ENCODE measurements around the gene ABHD16B. TPM values are rescaled to one million over a fixed set of nuclear protein-coding genes. Genes with fewer than 3 reads are reported as not detected.

ABHD16B gene
- total and polyA plus RNA-seq, 2 of the 13 experiments (the other 11 are each of a cell fraction or from before 2014, with no cell fraction given) = not detected

DNA sequence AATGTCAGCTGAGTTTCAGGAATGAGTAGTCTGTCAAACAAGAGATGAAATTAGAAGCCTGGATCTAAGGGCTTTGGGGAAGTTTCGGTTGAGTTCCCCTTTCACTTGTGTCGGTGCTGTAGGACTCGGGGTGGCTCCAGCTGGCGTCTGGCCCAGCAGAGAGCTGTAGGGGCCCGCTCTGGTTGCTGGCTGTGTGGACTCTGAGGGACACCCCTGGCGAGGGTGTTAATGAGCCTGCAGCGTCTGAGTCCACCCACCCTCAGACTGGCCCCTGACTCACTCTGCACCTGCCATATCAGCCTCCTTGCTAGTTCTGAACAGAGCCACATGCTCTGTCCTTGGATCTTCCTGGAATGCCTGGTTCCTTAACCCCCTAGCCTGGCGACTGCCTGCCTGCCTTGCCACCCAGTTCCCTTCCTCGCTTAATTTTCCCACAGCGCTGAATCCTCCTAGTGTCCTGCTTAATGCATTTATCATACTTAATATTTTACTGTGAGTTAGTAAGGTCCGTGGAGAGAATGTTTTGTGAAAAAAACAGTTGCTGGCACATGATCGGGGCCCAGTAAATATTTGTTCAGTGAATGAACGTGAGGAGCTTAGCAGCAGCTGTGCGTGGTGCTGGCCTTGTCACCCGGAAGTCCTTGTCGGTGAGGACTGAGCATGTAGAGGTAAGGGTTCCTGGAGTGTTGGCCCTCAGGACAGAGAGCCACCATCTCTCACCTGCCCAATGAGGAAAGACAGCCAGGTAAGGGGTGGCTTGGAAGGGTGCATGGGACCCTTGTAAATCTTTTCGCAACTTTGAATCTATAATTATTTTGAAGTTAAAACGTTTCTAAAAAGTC lies 35.2 kb downstream of the ABHD16B start (continued):
- TF ChIP-seq, protein P1, sequence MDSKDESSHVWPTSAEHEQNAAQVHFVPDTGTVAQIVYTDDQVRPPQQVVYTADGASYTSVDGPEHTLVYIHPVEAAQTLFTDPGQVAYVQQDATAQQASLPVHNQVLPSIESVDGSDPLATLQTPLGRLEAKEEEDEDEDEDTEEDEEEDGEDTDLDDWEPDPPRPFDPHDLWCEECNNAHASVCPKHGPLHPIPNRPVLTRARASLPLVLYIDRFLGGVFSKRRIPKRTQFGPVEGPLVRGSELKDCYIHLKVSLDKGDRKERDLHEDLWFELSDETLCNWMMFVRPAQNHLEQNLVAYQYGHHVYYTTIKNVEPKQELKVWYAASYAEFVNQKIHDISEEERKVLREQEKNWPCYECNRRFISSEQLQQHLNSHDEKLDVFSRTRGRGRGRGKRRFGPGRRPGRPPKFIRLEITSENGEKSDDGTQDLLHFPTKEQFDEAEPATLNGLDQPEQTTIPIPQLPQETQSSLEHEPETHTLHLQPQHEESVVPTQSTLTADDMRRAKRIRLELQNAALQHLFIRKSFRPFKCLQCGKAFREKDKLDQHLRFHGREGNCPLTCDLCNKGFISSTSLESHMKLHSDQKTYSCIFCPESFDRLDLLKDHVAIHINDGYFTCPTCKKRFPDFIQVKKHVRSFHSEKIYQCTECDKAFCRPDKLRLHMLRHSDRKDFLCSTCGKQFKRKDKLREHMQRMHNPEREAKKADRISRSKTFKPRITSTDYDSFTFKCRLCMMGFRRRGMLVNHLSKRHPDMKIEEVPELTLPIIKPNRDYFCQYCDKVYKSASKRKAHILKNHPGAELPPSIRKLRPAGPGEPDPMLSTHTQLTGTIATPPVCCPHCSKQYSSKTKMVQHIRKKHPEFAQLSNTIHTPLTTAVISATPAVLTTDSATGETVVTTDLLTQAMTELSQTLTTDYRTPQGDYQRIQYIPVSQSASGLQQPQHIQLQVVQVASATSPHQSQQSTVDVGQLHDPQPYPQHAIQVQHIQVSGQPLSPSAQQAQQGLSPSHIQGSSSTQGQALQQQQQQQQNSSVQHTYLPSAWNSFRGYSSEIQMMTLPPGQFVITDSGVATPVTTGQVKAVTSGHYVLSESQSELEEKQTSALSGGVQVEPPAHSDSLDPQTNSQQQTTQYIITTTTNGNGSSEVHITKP (CRISPR knock-in tag; IDR thresholded peaks at IDR 0.05; ENCODE audit: low read depth) = 0 out of 2 replicates have a peak, but pooled peaks have one; percentile 35
- TF ChIP-seq, protein P2, sequence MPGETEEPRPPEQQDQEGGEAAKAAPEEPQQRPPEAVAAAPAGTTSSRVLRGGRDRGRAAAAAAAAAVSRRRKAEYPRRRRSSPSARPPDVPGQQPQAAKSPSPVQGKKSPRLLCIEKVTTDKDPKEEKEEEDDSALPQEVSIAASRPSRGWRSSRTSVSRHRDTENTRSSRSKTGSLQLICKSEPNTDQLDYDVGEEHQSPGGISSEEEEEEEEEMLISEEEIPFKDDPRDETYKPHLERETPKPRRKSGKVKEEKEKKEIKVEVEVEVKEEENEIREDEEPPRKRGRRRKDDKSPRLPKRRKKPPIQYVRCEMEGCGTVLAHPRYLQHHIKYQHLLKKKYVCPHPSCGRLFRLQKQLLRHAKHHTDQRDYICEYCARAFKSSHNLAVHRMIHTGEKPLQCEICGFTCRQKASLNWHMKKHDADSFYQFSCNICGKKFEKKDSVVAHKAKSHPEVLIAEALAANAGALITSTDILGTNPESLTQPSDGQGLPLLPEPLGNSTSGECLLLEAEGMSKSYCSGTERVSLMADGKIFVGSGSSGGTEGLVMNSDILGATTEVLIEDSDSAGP (CRISPR knock-in tag; IDR thresholded peaks at IDR 0.05; ENCODE audit: borderline replicate concordance) = peak; percentile 82; the same call in 1 of the 2 replicates
- TF ChIP-seq U2AF1 (optimal IDR thresholded peaks at IDR 0.05; ENCODE audit: low read depth, low read length) (no peak), ZNF205 (CRISPR knock-in tag; IDR thresholded peaks at IDR 0.05) (0 out of 2 replicates have a peak, but pooled peaks have one; percentile 52), ZNF382 (CRISPR knock-in tag; IDR thresholded peaks at IDR 0.05; ENCODE audit: borderline replicate concordance) (no peak), PCBP2 (optimal IDR thresholded peaks at IDR 0.05; ENCODE audit: low read depth, low read length, poor library complexity, severe bottlenecking) (no peak), EP300 (IDR thresholded peaks at IDR 0.05; ENCODE audit: low read depth in 2 of 2, low read length in 2 of 2) (peak in 1 of 2 experiments; percentile 16; a peak in 1 of 4 replicates), EP300 (CRISPR knock-in tag; IDR thresholded peaks at IDR 0.05; ENCODE audit: borderline replicate concordance) (no peak), SMYD3 (CRISPR knock-in tag; IDR thresholded peaks at IDR 0.05) (peak; percentile 91; the same call in 1 of the 2 replicates), ZNF441 (CRISPR knock-in tag; IDR thresholded peaks at IDR 0.05; ENCODE audit: borderline replicate concordance) (peak; percentile 46; the same call in 1 of the 2 replicates), MTA1 (CRISPR knock-in tag; IDR thresholded peaks at IDR 0.05; ENCODE audit: borderline replicate concordance) (peak; percentile 80; the same call in 1 of the 2 replicates), ZNF367 (CRISPR knock-in tag; IDR thresholded peaks at IDR 0.05; ENCODE audit: borderline replicate concordance) (no peak), NFYC (CRISPR knock-in tag; IDR thresholded peaks at IDR 0.05) (no peak), SP140L (CRISPR knock-in tag; IDR thresholded peaks at IDR 0.05; ENCODE audit: borderline replicate concordance) (no peak), ZSCAN20 (CRISPR knock-in tag; IDR thresholded peaks at IDR 0.05; ENCODE audit: borderline replicate concordance) (peak; percentile 40; the same call in 1 of the 2 replicates)
- TF ChIP-seq, protein P3, sequence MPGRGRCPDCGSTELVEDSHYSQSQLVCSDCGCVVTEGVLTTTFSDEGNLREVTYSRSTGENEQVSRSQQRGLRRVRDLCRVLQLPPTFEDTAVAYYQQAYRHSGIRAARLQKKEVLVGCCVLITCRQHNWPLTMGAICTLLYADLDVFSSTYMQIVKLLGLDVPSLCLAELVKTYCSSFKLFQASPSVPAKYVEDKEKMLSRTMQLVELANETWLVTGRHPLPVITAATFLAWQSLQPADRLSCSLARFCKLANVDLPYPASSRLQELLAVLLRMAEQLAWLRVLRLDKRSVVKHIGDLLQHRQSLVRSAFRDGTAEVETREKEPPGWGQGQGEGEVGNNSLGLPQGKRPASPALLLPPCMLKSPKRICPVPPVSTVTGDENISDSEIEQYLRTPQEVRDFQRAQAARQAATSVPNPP (CRISPR knock-in tag; IDR thresholded peaks at IDR 0.05) = peak; percentile 81; the same call in 1 of the 2 replicates

Measured in HepG2 (cell line).